ENCODE results near the gene MYBPH.

MYBPH gene

GRCh38 chr1:203168256-203168786 lies 7.3 kb downstream of the MYBPH start:
- Histone ChIP-seq H3K27ac (ENCODE audit: low read length) (no peak overlapping the region), H3K36me3 (ENCODE audit: insufficient read depth, low read length) (no peaks in the 10 kb centered on the region), H3K4me3 (ENCODE audit: low read depth in 1 of 2, low read length in 2 of 2) (no peak overlapping the region), H2AFZ (ENCODE audit: low read depth, low read length) (no peak overlapping the region), H3K27me3 (ENCODE audit: insufficient read depth, low read length, poor library complexity) (peaks cover 15% of the 10 kb centered on the region), H3K4me2 (ENCODE audit: insufficient read depth, low read length) (no peak overlapping the region), H3K79me2 (ENCODE audit: insufficient read depth, low read length) (no peaks in the 10 kb centered on the region), H3K4me1 (ENCODE audit: insufficient read depth, low read length) (no peaks in the 10 kb centered on the region), H4K20me1 (ENCODE audit: insufficient read depth, low read length) (peaks cover 6% of the 10 kb centered on the region), H3K9me3 (ENCODE audit: insufficient read depth, low read length, severe bottlenecking) (no peaks in the 10 kb centered on the region), H3K9ac (ENCODE audit: low read depth, low read length) (no peak overlapping the region)
- ATAC-seq (ENCODE audit: insufficient read depth, low read depth) = no peak
- TF ChIP-seq CTCF (IDR thresholded peaks at IDR 0.05; ENCODE audit: borderline replicate concordance, extremely low read depth, low read length, poor library complexity, severe bottlenecking) (no peak), EZH2 (IDR thresholded peaks at IDR 0.05; ENCODE audit: borderline replicate concordance, low read depth, low read length, severe bottlenecking) (no peak)
- DNase-seq = no peak

GRCh38 chr1:203167913-203168200 lies 7.8 kb downstream of the MYBPH start:
- no peak overlapping the region for H3K9ac ChIP-seq (ENCODE audit: low read depth, low read length)
- no peak overlapping the region for H2AFZ ChIP-seq (ENCODE audit: low read depth, low read length)
- no peak for ATAC-seq (ENCODE audit: insufficient read depth, low read depth)
- H3K4me1 ChIP-seq (ENCODE audit: insufficient read depth, low read length) = no peaks in the 10 kb centered on the region
- no peaks in the 10 kb centered on the region for H3K79me2 ChIP-seq (ENCODE audit: insufficient read depth, low read length)
- peaks cover 3% of the 10 kb centered on the region for H4K20me1 ChIP-seq (ENCODE audit: insufficient read depth, low read length)
- no peak for DNase-seq
- no peak overlapping the region for H3K4me3 ChIP-seq (ENCODE audit: low read depth in 1 of 2, low read length in 2 of 2)
- H3K4me2 ChIP-seq (ENCODE audit: insufficient read depth, low read length) = no peak overlapping the region
- no peaks in the 10 kb centered on the region for H3K9me3 ChIP-seq (ENCODE audit: insufficient read depth, low read length, severe bottlenecking)
- no peak overlapping the region for H3K27ac ChIP-seq (ENCODE audit: low read length)
- H3K27me3 ChIP-seq (ENCODE audit: insufficient read depth, low read length, poor library complexity) = peaks cover 15% of the 10 kb centered on the region
- TF ChIP-seq EZH2 (IDR thresholded peaks at IDR 0.05; ENCODE audit: borderline replicate concordance, low read depth, low read length, severe bottlenecking) = no peak
- no peak for TF ChIP-seq CTCF (IDR thresholded peaks at IDR 0.05; ENCODE audit: borderline replicate concordance, extremely low read depth, low read length, poor library complexity, severe bottlenecking)
- no peaks in the 10 kb centered on the region for H3K36me3 ChIP-seq (ENCODE audit: insufficient read depth, low read length)

- ATAC-seq (ENCODE audit: insufficient read depth, low read depth) (peak; percentile 54; the same call in 2 of the 3 replicates), DNase-seq (peak; percentile 30)
- Histone ChIP-seq H3K27ac (ENCODE audit: low read length) (no peak overlapping the region), H4K20me1 (ENCODE audit: insufficient read depth, low read length) (no peaks in the 10 kb centered on the region; the same call in none of the 2 replicates), H2AFZ (ENCODE audit: low read depth, low read length) (no peak overlapping the region), H3K9me3 (ENCODE audit: insufficient read depth, low read length, severe bottlenecking) (no peaks in the 10 kb centered on the region), H3K4me2 (ENCODE audit: insufficient read depth, low read length) (no peak overlapping the region), H3K79me2 (ENCODE audit: insufficient read depth, low read length) (no peaks in the 10 kb centered on the region), H3K4me3 (ENCODE audit: low read depth in 1 of 2, low read length in 2 of 2) (no peak overlapping the region), H3K4me1 (ENCODE audit: insufficient read depth, low read length) (no peaks in the 10 kb centered on the region), H3K9ac (ENCODE audit: low read depth, low read length) (no peak overlapping the region), H3K36me3 (ENCODE audit: insufficient read depth, low read length) (no peaks in the 10 kb centered on the region), H3K27me3 (ENCODE audit: insufficient read depth, low read length, poor library complexity) (peaks cover 18% of the 10 kb centered on the region)
- TF ChIP-seq EZH2 (IDR thresholded peaks at IDR 0.05; ENCODE audit: borderline replicate concordance, low read depth, low read length, severe bottlenecking) (no peak), CTCF (IDR thresholded peaks at IDR 0.05; ENCODE audit: borderline replicate concordance, extremely low read depth, low read length, poor library complexity, severe bottlenecking) (no peak)
Observed at GRCh38 chr1:203167026-203167912, 8.4 kb downstream of the MYBPH start.

Measured in DND-41 (cell line).